Measurements from ENCODE around the gene SNRPA.
"Not testable (repeated sequence)": the region's sequence is repeated elsewhere in the genome, so short reads cannot be mapped to it uniquely, and the experiment has no call there.

SNRPA gene

DNA sequence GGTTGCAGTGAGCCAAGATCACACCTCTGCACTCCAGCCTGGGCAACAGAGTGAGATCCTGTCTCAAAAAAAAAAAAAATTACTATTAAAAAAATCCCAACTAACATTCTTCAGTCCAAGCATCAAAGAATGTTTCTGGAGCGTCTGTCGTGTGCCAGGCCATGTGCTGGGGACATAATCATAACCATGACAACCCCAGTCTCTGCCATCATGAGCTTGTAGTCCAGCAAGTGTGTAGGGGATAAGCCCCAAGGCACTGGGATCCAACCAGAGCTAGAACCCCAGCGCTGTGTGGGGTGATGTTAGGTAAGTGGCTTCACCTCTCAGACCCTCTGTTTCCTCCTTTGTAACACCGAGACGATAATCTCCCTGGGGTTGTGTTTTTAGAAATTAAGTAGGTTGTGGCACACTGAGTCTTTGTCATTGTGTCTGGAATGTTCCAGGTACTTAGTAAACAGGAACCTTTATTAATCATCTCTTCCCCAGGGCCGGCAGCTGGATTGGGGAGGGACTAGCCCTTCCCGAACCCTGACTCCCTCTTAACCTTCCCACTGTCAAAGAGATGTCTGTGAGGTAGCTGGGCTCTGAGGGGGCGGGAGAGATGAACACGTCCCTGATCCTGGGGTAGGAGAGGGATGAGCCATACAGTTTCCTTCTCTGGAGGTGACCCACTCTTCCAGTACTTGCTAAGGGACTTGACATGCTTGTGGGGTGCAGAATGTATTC is 28.9 kb upstream of the SNRPA start:
- no peak overlapping the region for H3K4me3 ChIP-seq (ENCODE audit: low read depth, low read length)
- no peak for DNase-seq (ENCODE audit: low read depth)
- TF ChIP-seq, protein P1, sequence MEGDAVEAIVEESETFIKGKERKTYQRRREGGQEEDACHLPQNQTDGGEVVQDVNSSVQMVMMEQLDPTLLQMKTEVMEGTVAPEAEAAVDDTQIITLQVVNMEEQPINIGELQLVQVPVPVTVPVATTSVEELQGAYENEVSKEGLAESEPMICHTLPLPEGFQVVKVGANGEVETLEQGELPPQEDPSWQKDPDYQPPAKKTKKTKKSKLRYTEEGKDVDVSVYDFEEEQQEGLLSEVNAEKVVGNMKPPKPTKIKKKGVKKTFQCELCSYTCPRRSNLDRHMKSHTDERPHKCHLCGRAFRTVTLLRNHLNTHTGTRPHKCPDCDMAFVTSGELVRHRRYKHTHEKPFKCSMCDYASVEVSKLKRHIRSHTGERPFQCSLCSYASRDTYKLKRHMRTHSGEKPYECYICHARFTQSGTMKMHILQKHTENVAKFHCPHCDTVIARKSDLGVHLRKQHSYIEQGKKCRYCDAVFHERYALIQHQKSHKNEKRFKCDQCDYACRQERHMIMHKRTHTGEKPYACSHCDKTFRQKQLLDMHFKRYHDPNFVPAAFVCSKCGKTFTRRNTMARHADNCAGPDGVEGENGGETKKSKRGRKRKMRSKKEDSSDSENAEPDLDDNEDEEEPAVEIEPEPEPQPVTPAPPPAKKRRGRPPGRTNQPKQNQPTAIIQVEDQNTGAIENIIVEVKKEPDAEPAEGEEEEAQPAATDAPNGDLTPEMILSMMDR (IDR thresholded peaks at IDR 0.05; ENCODE audit: low read depth, low read length, missing control alignments), result no peak

DNA sequence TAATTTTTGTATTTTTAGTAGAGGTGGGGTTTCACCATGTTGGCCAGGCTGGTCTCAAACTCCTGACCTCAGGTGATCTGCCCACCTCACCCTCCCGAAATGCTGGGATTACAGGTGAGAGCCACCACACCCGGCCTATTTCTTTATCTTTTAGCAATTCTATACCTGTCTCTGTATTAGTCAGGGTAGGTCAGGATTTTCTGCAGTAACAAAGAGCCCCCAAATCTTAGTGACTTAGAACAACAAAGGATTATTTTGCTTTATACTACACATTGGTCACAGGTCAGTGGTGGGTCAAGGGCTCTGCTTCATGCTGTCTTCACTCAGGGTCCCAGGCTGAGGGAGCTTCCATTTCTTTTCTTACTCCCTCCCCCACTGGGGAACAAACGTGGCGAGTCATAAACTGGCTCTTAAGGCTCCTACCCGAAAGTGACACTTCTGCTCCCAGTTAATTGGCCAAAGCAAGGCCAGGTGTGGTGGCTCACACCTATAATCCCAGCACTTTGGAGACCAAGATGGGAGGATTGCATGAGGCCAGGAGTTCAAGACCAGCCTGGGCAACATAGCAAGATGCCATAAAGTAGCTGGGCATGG is 27.2 kb upstream of the SNRPA start:
- no peak overlapping the region for H3K4me3 ChIP-seq (ENCODE audit: low read depth, low read length)
- DNase-seq (ENCODE audit: low read depth), result no peak
- TF ChIP-seq, protein P1 (IDR thresholded peaks at IDR 0.05; ENCODE audit: low read depth, low read length, missing control alignments), result no peak

DNA sequence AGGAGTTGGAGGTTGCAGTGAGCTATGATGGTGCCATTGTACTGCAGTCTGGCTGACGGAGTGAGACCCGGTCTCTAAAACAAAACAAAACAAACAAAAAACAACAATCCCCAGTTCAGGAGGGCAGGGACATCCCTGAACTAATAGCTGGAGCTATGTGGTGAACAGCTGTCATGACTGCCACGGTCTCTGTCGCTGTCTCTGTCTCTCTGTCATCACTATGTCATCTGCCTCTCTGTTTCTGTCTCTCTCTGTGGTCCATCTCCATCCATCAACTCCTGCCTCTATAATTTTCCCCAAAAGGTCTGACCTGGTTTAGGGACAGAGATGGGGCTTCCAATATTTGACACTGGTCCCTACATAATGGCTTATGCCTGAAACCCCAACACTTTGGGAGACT is 26.7 kb upstream of the SNRPA start:
- H3K4me3 ChIP-seq (ENCODE audit: low read depth, low read length), result no peak overlapping the region
- TF ChIP-seq, protein P1 (IDR thresholded peaks at IDR 0.05; ENCODE audit: low read depth, low read length, missing control alignments), result no peak
- DNase-seq (ENCODE audit: low read depth), result no peak

DNA sequence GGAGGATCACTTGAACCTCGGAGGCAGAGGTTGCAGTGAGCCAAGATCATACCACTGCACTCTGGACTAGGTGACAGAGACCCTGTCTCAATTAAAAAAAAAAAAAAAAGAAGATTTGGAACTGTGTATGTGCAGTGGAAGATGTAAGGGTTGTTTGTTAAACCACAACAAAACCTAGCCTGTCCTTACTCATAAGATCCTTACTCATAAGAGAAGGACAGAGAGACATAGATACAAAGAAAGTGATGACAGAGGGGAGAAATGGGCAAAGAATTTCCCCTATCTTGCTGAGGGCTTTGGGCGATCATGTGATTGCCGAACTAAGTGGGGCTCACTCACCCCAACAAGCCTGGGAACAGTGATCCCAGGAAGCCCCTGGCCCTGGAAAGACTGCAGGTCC is 26.1 kb upstream of the SNRPA start:
- TF ChIP-seq, protein P1 (IDR thresholded peaks at IDR 0.05; ENCODE audit: low read depth, low read length, missing control alignments), result no peak
- DNase-seq (ENCODE audit: low read depth), result no peak
- no peak overlapping the region for H3K4me3 ChIP-seq (ENCODE audit: low read depth, low read length)

DNA sequence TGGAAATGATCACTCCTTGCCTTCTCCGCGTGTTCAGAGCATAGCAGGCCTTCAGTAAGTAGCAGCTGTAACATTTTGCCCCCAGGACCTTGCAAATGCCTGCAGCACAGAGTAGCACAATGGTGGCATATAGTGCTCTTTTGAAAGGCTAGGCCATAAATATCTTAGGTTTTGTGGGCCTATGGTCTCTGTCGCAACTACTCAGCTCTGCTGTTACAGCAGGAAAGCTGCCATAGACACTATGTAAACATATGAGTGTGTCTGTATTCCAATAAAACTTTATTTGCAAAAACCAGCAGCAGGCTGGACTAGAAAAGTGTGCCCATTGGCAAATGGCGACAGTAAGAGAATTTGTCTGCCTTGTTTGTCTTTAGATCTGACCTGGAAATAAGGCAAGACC is 24.7 kb upstream of the SNRPA start:
- no peak for DNase-seq (ENCODE audit: low read depth)
- no peak overlapping the region for H3K4me3 ChIP-seq (ENCODE audit: low read depth, low read length)
- TF ChIP-seq, protein P1 (IDR thresholded peaks at IDR 0.05; ENCODE audit: low read depth, low read length, missing control alignments), result no peak

DNA sequence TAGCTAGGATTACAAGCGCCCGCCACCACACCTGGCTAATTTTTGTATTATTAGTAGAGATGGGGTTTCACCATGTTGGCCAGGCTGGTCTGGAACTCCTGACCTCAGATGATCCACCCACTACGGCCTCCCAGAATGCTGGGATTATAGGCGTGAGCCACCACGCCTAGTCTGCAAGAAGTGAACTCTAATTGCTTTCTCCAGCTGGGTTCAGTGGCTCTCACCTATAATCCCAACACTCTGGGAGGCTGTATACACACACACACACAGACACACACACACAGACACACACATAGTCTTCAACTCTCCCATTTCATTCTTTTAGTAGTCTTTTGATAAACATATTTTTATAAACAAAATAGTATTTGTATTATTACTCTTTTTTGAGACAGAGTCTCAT is 20.9 kb upstream of the SNRPA start:
- not testable (repeated sequence) for H3K4me3 ChIP-seq (ENCODE audit: low read depth, low read length); DNase-seq (ENCODE audit: low read depth)

DNA sequence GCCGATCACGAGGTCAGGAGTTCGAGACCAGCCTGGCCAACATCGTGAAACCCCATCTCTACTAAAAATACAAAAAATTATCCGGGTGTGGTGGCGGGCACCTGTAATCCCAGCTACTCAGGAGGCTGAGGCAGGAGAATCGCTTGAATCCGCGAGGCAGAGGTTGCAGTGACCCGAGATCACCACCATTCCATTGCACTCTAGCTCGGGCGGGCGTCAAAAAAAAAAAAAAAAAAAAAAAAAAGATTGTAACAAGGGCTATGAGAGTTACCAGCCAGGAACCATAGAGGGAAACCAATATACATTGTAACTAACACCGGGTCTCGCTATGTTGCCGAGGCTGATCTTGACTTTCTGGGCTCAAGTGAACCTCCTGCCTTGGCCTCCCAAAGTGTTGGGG is 18.7 kb upstream of the SNRPA start:
- DNase-seq (ENCODE audit: low read depth); H3K4me3 ChIP-seq (ENCODE audit: low read depth, low read length): not testable (repeated sequence)

DNA sequence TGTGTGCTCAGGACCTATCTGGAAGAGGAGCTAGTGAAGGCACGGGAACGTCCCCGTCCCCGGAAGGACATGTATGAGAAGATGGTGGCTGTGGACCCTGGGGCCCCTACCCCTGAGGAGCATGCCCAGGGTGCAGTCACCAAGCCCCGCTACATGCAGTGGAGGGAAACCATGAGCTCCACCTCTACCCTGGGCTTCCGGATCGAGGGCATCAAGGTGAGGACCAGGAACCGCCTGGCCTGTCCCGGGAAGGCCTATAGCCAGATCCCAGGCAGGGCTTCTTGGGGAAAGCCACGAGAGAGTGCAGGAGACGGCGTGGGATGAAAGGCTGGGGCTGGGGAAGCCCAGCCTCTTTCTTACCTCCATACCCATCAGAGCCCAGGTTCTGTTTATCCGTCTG is 17.9 kb upstream of the SNRPA start:
- no peak for DNase-seq (ENCODE audit: low read depth)
- no peak overlapping the region for H3K4me3 ChIP-seq (ENCODE audit: low read depth, low read length)
- TF ChIP-seq, protein P1 (IDR thresholded peaks at IDR 0.05; ENCODE audit: low read depth, low read length, missing control alignments), result no peak

Data from GM12864 (cell line).